Thymus (tissue), 11 donors: ENCODE measurements around the gene CD180. TPM values are rescaled to one million over a fixed set of nuclear protein-coding genes. Genes with fewer than 3 reads are reported as not detected.

Experiments
- DNase-seq, 9 donors: peaks; one replicate each; pipeline ENCODE4 v3.0.0-alpha.2; 2013; ENCODE audit warnings: low spot score in 9 of 9, low read depth in 6 of 9, missing footprints in 1 of 9
- H3K27ac ChIP-seq, 2 donors: one replicate each; pipeline ENCODE4 v1.5.1; 2013; ENCODE audit warnings: control low read depth in 1 of 2, low read depth in 1 of 2, low read length in 1 of 2, mild to moderate bottlenecking in 1 of 2, moderate library complexity in 1 of 2
- H3K27me3 ChIP-seq, 2 donors: one replicate each; pipeline ENCODE4 v1.5.1; 2013; ENCODE audit warnings: low read length in 1 of 2; ENCODE audit not compliant: control insufficient read depth in 2 of 2, insufficient read depth in 1 of 2
- H3K36me3 ChIP-seq, 2 donors: one replicate each; pipeline ENCODE4 v1.5.1; 2013; ENCODE audit warnings: low read length in 1 of 2, mild to moderate bottlenecking in 1 of 2, moderate library complexity in 1 of 2; ENCODE audit not compliant: control insufficient read depth in 2 of 2, insufficient read depth in 2 of 2
- H3K4me1 ChIP-seq, 2 donors: one replicate each; pipeline ENCODE4 v1.5.1; 2013; ENCODE audit warnings: low read length in 2 of 2; ENCODE audit not compliant: control insufficient read depth in 2 of 2, insufficient read depth in 2 of 2
- H3K4me3 ChIP-seq, 2 donors: one replicate each; pipeline ENCODE4 v1.5.1; 2013; ENCODE audit warnings: low read length in 2 of 2, control low read depth in 1 of 2, mild to moderate bottlenecking in 1 of 2
- H3K9me3 ChIP-seq, 2 donors: one replicate each; pipeline ENCODE4 v1.5.1; 2013; ENCODE audit warnings: low read length in 1 of 2, mild to moderate bottlenecking in 1 of 2; ENCODE audit not compliant: control insufficient read depth in 2 of 2, insufficient read depth in 1 of 2
- WGBS: extraction: QIAGEN DNeasy Blood & Tissue Kit; methylation state at CpG from one replicate; pipeline ENCODE4 v1.1.7; 2013; 5-methylcytosine and 5-hydroxymethylcytosine counted together
- polyA plus RNA-seq: library from polyadenylated mRNA; stranded (reverse); fragments of 200-250 nt; gene quantifications from one replicate; pipeline ENCODE4 v1.2.3, GENCODE V29; 2013
- total RNA-seq: library from RNA; stranded (reverse); fragments of 120-200 nt; gene quantifications from one replicate; pipeline ENCODE4 v1.2.4, GENCODE V29; 2013
- donor health status: healthy.

CD180 gene
- total and polyA plus RNA-seq, 2 donors, result 1.3 to 2.2 TPM

- H3K27me3 ChIP-seq, result no peaks in the 10 kb centered on the region
- H3K4me3 ChIP-seq, result no peak overlapping the region
- no peak for DNase-seq
- peaks cover 0 to 3% of the 10 kb centered on the region in 2 donors for H3K9me3 ChIP-seq
- WGBS, result 96% methylated on average over 4 of the region's 4 CpGs
- no peaks in the 10 kb centered on the region for H3K4me1 ChIP-seq
- H3K36me3 ChIP-seq, result peaks cover 41 to 84% of the 10 kb centered on the region in 2 donors
- H3K27ac ChIP-seq, result no peak overlapping the region
Observed at GRCh38 chr5:67140413-67140812, 56.2 kb downstream of the CD180 start.

GRCh38 chr5:67139030-67139429 lies 57.6 kb downstream of the CD180 start:
- no peak overlapping the region for H3K4me3 ChIP-seq
- H3K27me3 ChIP-seq, result no peaks in the 10 kb centered on the region
- 97% methylated on average over 5 of the region's 5 CpGs for WGBS
- peaks cover 33 to 80% of the 10 kb centered on the region in 2 donors for H3K36me3 ChIP-seq
- no peaks in the 10 kb centered on the region for H3K4me1 ChIP-seq
- H3K9me3 ChIP-seq, result no peaks in the 10 kb centered on the region
- H3K27ac ChIP-seq, result no peak overlapping the region
- DNase-seq, result no peak

- DNase-seq, result no peak
- H3K9me3 ChIP-seq, result no peaks in the 10 kb centered on the region
- H3K4me3 ChIP-seq, result no peak overlapping the region
- H3K27me3 ChIP-seq, result no peaks in the 10 kb centered on the region
- WGBS, result 98% methylated on average over 6 of the region's 6 CpGs
- H3K27ac ChIP-seq, result no peak overlapping the region
- H3K36me3 ChIP-seq, result peaks cover 23 to 68% of the 10 kb centered on the region in 2 donors
- no peaks in the 10 kb centered on the region for H3K4me1 ChIP-seq
Observed at GRCh38 chr5:67135381-67135984, 61.1 kb downstream of the CD180 start.

- Histone ChIP-seq H3K27me3 (no peaks in the 10 kb centered on the region), H3K27ac (no peak overlapping the region), H3K4me1 (no peaks in the 10 kb centered on the region), H3K4me3 (no peak overlapping the region), H3K9me3 (no peaks in the 10 kb centered on the region), H3K36me3 (peaks cover 25 to 61% of the 10 kb centered on the region in 2 donors)
- WGBS, result 97% methylated on average over 3 of the region's 3 CpGs
- DNase-seq, result no peak
Observed at GRCh38 chr5:67133776-67134175, 62.8 kb downstream of the CD180 start.

- H3K4me1 ChIP-seq, result no peaks in the 10 kb centered on the region
- H3K9me3 ChIP-seq, result no peaks in the 10 kb centered on the region
- no peak for DNase-seq
- H3K27me3 ChIP-seq, result no peaks in the 10 kb centered on the region
- no peak overlapping the region for H3K4me3 ChIP-seq
- H3K27ac ChIP-seq, result no peak overlapping the region
- H3K36me3 ChIP-seq, result peaks cover 22 to 62% of the 10 kb centered on the region in 2 donors
- 50% methylated on average over 2 of the region's 2 CpGs for WGBS
Observed at GRCh38 chr5:67133217-67133616, 63.4 kb downstream of the CD180 start.

GRCh38 chr5:67129768-67130167 lies 66.8 kb downstream of the CD180 start:
- Histone ChIP-seq H3K36me3 (peaks cover 12 to 37% of the 10 kb centered on the region in 2 donors), H3K4me1 (no peaks in the 10 kb centered on the region), H3K27me3 (no peaks in the 10 kb centered on the region), H3K27ac (no peak overlapping the region), H3K9me3 (no peaks in the 10 kb centered on the region), H3K4me3 (no peak overlapping the region)
- WGBS, result 96% methylated on average over 2 of the region's 2 CpGs
- no peak for DNase-seq
